CD14-positive monocyte (primary cell): ENCODE measurements around the gene PCDH7. TPM values are rescaled to one million over a fixed set of nuclear protein-coding genes. Genes with fewer than 3 reads are reported as not detected.

Source experiments
- DNase-seq, 3 donors: peaks; one replicate each; pipeline ENCODE4 v3.0.0-alpha.2; 2011 to 2022
- H2AFZ ChIP-seq: 2 replicates; pipeline ENCODE4 v1.6.0; 2012; ENCODE audit warnings: mild to moderate bottlenecking, low read depth, low read length, inconsistent platforms; ENCODE audit not compliant: insufficient read depth, poor library complexity, severe bottlenecking
- H3K27ac ChIP-seq, 2 donors: 1 replicate in 1 of 2; 2 replicates in 1 of 2; pipeline ENCODE4 v1.5.1; 2012 to 2013; ENCODE audit warnings: low read length in 2 of 2, control low read depth in 1 of 2, inconsistent platforms in 1 of 2, low read depth in 1 of 2, mild to moderate bottlenecking in 1 of 2
- H3K27me3 ChIP-seq, 2 donors: one replicate each; pipeline versions ENCODE4 v1.6.0 to v1.6.1; 2011 to 2013; ENCODE audit warnings: low read length in 2 of 2; ENCODE audit not compliant: control insufficient read depth in 2 of 2, insufficient read depth in 2 of 2
- H3K36me3 ChIP-seq, 2 donors: replicated peaks in 1 of 2; 1 replicate in 1 of 2; 2 replicates in 1 of 2; pipeline versions ENCODE4 v1.5.1 to v1.6.1; 2012 to 2013; ENCODE audit warnings: low read length in 2 of 2, control low read depth in 1 of 2, inconsistent platforms in 1 of 2, mild to moderate bottlenecking in 1 of 2; ENCODE audit not compliant: insufficient read depth in 2 of 2, control insufficient read depth in 1 of 2
- H3K4me1 ChIP-seq, 2 donors: 1 replicate in 1 of 2; 2 replicates in 1 of 2; pipeline versions ENCODE4 v1.5.1 to v1.6.1; 2012 to 2013; ENCODE audit warnings: low read length in 2 of 2, control low read depth in 1 of 2, inconsistent platforms in 1 of 2, mild to moderate bottlenecking in 1 of 2, moderate library complexity in 1 of 2; ENCODE audit not compliant: insufficient read depth in 2 of 2, control insufficient read depth in 1 of 2
- H3K4me2 ChIP-seq: replicated peaks from 2 replicates; pipeline ENCODE3; 2012; ENCODE audit warnings: low read length, moderate library complexity, mild to moderate bottlenecking; ENCODE audit not compliant: poor library complexity, severe bottlenecking; ENCODE audit errors: extremely low read depth
- H3K4me3 ChIP-seq, 3 experiments: fragments of 200-600 bp in 1 of 3; sonication (generic) in 1 of 3; replicated peaks in 1 of 3; 1 replicate in 2 of 3; 2 replicates in 1 of 3; pipeline ENCODE4 v1.5.1; 2011 to 2013; ENCODE audit warnings: low read length in 3 of 3, mild to moderate bottlenecking in 3 of 3, control low read depth in 2 of 3, low read depth in 2 of 3, inconsistent platforms in 1 of 3, moderate library complexity in 1 of 3
- H3K79me2 ChIP-seq: 2 replicates; pipeline ENCODE4 v1.6.0; 2012; ENCODE audit warnings: mild to moderate bottlenecking, control low read depth, inconsistent platforms, low read length, moderate library complexity; ENCODE audit not compliant: insufficient read depth
- H3K9ac ChIP-seq: 2 replicates; pipeline ENCODE4 v1.6.0; 2017; ENCODE audit warnings: low read length, mild to moderate bottlenecking; ENCODE audit not compliant: insufficient read depth, poor library complexity, severe bottlenecking
- H3K9me3 ChIP-seq, 2 donors: replicated peaks in 1 of 2; 1 replicate in 1 of 2; 2 replicates in 1 of 2; pipeline versions ENCODE4 v1.5.1 to v1.6.1; 2012 to 2013; ENCODE audit warnings: low read length in 2 of 2, control low read depth in 1 of 2; ENCODE audit not compliant: control insufficient read depth in 1 of 2, insufficient read depth in 1 of 2
- H4K20me1 ChIP-seq: 2 replicates; pipeline ENCODE4 v1.6.0; 2012; ENCODE audit warnings: mild to moderate bottlenecking, low read length, control low read depth, moderate library complexity; ENCODE audit not compliant: insufficient read depth
- H3K27ac Mint-ChIP-seq, 7 donors: one replicate each; pipeline ENCODE4 v1.8.0; 2020; ENCODE audit warnings: mild to moderate bottlenecking in 7 of 7, mixed read lengths in 7 of 7, moderate library complexity in 6 of 7, inconsistent platforms in 2 of 7
- H3K27me3 Mint-ChIP-seq, 3 donors: one replicate each; pipeline ENCODE4 v1.8.0; 2021 to 2022; ENCODE audit warnings: low read depth in 3 of 3, mild to moderate bottlenecking in 3 of 3, mixed read lengths in 3 of 3, moderate library complexity in 3 of 3, inconsistent platforms in 1 of 3
- H3K36me3 Mint-ChIP-seq, 2 donors: one replicate each; pipeline ENCODE4 v1.8.0; 2020; ENCODE audit warnings: mixed read lengths in 2 of 2, inconsistent platforms in 1 of 2, mild to moderate bottlenecking in 1 of 2
- H3K4me1 Mint-ChIP-seq: one replicate; pipeline ENCODE4 v1.8.0; 2020; ENCODE audit warnings: mild to moderate bottlenecking, mixed read lengths
- H3K4me3 Mint-ChIP-seq, 2 donors: one replicate each; pipeline ENCODE4 v1.8.0; 2020; ENCODE audit warnings: mild to moderate bottlenecking in 2 of 2, mixed read lengths in 2 of 2, moderate library complexity in 1 of 2
- H3K9me3 Mint-ChIP-seq, 7 donors: one replicate each; pipeline ENCODE4 v1.8.0; 2020 to 2022; ENCODE audit warnings: mixed read lengths in 7 of 7, mild to moderate bottlenecking in 6 of 7, moderate library complexity in 6 of 7, inconsistent platforms in 2 of 7
- CTCF ChIP-seq: fragments of 200-600 bp; IDR thresholded peaks from one replicate; pipeline ENCODE4 v1.8.0; 2022; ENCODE audit warnings: antibody characterized with exemption, mild to moderate bottlenecking
- WGBS: methylation state at CpG from one replicate; pipeline ENCODE4 v1.1.5; 2013; ENCODE audit warnings: missing lambda C conversion rate; ENCODE audit not compliant: insufficient coverage; 5-methylcytosine and 5-hydroxymethylcytosine counted together
- intact Hi-C, 2 donors: fragments of 100-400 bp; cut with micrococcal nuclease; formaldehyde crosslinking; loops; one replicate each; pipeline versions ENCODE4 v1.15.0 to v1.15.1; 2023
- polyA plus RNA-seq, 3 donors: library from polyadenylated mRNA; depleted of rRNA in 1 of 3; unstranded in 2 of 3; stranded (reverse) in 1 of 3; fragments of 300-500 nt in 2 of 3; fragments of >200 nt in 1 of 3; fragmentation: Illumina TruSeq in 2 of 3; gene quantifications; 1 replicate in 2 of 3; 2 replicates in 1 of 3; pipeline ENCODE4 v1.2.3, GENCODE V29; 2012 to 2021

Gene PCDH7
- polyA plus RNA-seq, 3 donors: not detected

GRCh38 chr4:30720661-30721184, 554 bp downstream of the PCDH7 start:
- no peak overlapping the region for H3K9ac ChIP-seq

More at GRCh38 chr4:30720661-30721184, 554 bp downstream of the PCDH7 start:
- no peak for TF ChIP-seq CTCF
- Histone ChIP-seq H3K27me3 (peaks cover 66 to 92% of the 10 kb centered on the region in 2 donors), H2AFZ (no peak overlapping the region), H3K27ac (no peak overlapping the region), H4K20me1 (no peaks in the 10 kb centered on the region), H3K4me3 (no peak overlapping the region), H3K9me3 (peaks cover 7 to 39% of the 10 kb centered on the region in 2 donors), H3K79me2 (no peaks in the 10 kb centered on the region), H3K4me2 (no peak overlapping the region), H3K4me1 (peaks cover 4 to 11% of the 10 kb centered on the region in 2 donors), H3K36me3 (no peaks in the 10 kb centered on the region)
- H3K9me3 Mint-ChIP-seq: peaks cover 0 to 38% (median 16%) of the 10 kb centered on the region in 7 donors
- peak overlapping the region in 1 of 2 donors; percentile 89 for H3K4me3 Mint-ChIP-seq
- DNase-seq: no peak
- intact Hi-C loops: no loop called here
- peaks cover 81 to 86% (median 85%) of the 10 kb centered on the region in 3 donors for H3K27me3 Mint-ChIP-seq
- H3K27ac Mint-ChIP-seq: no peak overlapping the region
- peaks cover 2 to 3% of the 10 kb centered on the region in 2 donors for H3K36me3 Mint-ChIP-seq
- WGBS: under 1% methylated on average over 37 of the region's 41 CpGs
- peaks cover 27% of the 10 kb centered on the region for H3K4me1 Mint-ChIP-seq
